HCT116 (cell line): ENCODE measurements around the gene C1R. TPM values are rescaled to one million over a fixed set of nuclear protein-coding genes. Genes with fewer than 3 reads are reported as not detected.

Experiments
- ATAC-seq: fragments of 200-7000 bp; cut with Tn5 transposase; 2 replicates; pipeline ENCODE4 v1.9.1; 2020; ENCODE audit warnings: mild to moderate bottlenecking, moderate library complexity
- BruUV-seq: library from RNA; stranded (reverse); fragments of 400-500 nt; replicated peaks from 2 replicates; lab custom pipeline; 2021; lab: Mats Ljungman, UMichigan
- CTCF ChIA-PET: fragments of 300-600 bp; sonication (Branson Sonifier 250); formaldehyde crosslinking; loops from one replicate; lab custom pipeline; 2021; ENCODE audit warnings: antibody characterized with exemption; lab: Charles Lee
- POLR2A ChIA-PET: fragments of 300-600, 350-600 bp; sonication (Branson Sonifier 250); formaldehyde crosslinking; loops from one replicate; lab custom pipeline; 2021; ENCODE audit warnings: antibody characterized with exemption; lab: Charles Lee
- RAD21 ChIA-PET, 2 experiments: fragments of 300-600 bp; sonication (Branson Sonifier 250); formaldehyde crosslinking; loops; one replicate each; lab custom pipeline; 2023; ENCODE audit warnings: low total read pairs in 2 of 2; ENCODE audit not compliant: uncharacterized antibody in 2 of 2, unreplicated experiment in 2 of 2, low non-redundant PET in 1 of 2; lab: Charles Lee
- DNase-seq: peaks from one replicate; pipeline ENCODE4 v3.0.0-alpha.2; 2010; ENCODE audit warnings: low read depth, low spot score
- H2AFZ ChIP-seq: fragments of 200-600 bp; shearing (Covaris generic), sonication (generic); 2 replicates; pipeline ENCODE4 v1.6.1; 2017; ENCODE audit warnings: low read depth, mixed run types, mixed read lengths, antibody characterized with exemption, low read length; ENCODE audit not compliant: poor library complexity, severe bottlenecking
- H3K27ac ChIP-seq: 2 replicates; pipeline ENCODE4 v1.5.1; 2012; ENCODE audit warnings: low read depth, low read length
- H3K27me3 ChIP-seq: fragments of 200-600 bp; sonication (generic); 2 replicates; pipeline ENCODE4 v1.6.1; 2016; ENCODE audit warnings: mixed run types, low read length, mixed read lengths; ENCODE audit not compliant: insufficient read depth
- H3K36me3 ChIP-seq, 2 experiments: fragments of 200-500 bp in 1 of 2; fragments of 200-600 bp in 1 of 2; sonication (Bioruptor generic) in 1 of 2; sonication (generic) in 1 of 2; 2 replicates each; pipeline versions ENCODE4 v1.5.1 to v1.6.1; 2014 to 2016; ENCODE audit warnings: low read length in 2 of 2, inconsistent platforms in 1 of 2, mixed read lengths in 1 of 2, mixed run types in 1 of 2; ENCODE audit not compliant: insufficient read depth in 2 of 2, control insufficient read depth in 1 of 2
- H3K4me1 ChIP-seq, 2 experiments: fragments of 200-600 bp in 1 of 2; sonication (generic) in 1 of 2; 2 replicates each; pipeline versions ENCODE4 v1.5.1 to v1.6.1; 2012 to 2017; ENCODE audit warnings: low read length in 2 of 2, inconsistent platforms in 1 of 2, mild to moderate bottlenecking in 1 of 2, mixed read lengths in 1 of 2, mixed run types in 1 of 2, moderate library complexity in 1 of 2; ENCODE audit not compliant: insufficient read depth in 2 of 2, control insufficient read depth in 1 of 2
- H3K4me2 ChIP-seq: fragments of 200-600 bp; sonication (generic); 2 replicates; pipeline ENCODE4 v1.6.1; 2017; ENCODE audit warnings: mixed run types, low read length, mixed read lengths
- H3K4me3 ChIP-seq, 2 experiments: fragments of 200-600 bp in 1 of 2; sonication (generic) in 1 of 2; replicated peaks in 1 of 2; 2 replicates each; pipeline ENCODE4 v1.5.1; 2011 to 2016; ENCODE audit warnings: low read length in 2 of 2, control low read depth in 1 of 2, low read depth in 1 of 2, mild to moderate bottlenecking in 1 of 2, mixed read lengths in 1 of 2, mixed run types in 1 of 2
- H3K79me2 ChIP-seq: fragments of 200-600 bp; sonication (generic); 2 replicates; pipeline ENCODE4 v1.6.1; 2017; ENCODE audit warnings: mild to moderate bottlenecking, mixed run types, low read length, moderate library complexity, mixed read lengths; ENCODE audit not compliant: insufficient read depth
- H3K9ac ChIP-seq: fragments of 200-600 bp; sonication (generic); 2 replicates; pipeline ENCODE4 v1.6.1; 2016; ENCODE audit warnings: low read length, mixed read lengths
- H3K9me2 ChIP-seq: fragments of 200-600 bp; sonication (generic), shearing (Covaris generic); 2 replicates; pipeline ENCODE4 v1.6.1; 2017; ENCODE audit warnings: mixed run types, mild to moderate bottlenecking, moderate library complexity; ENCODE audit not compliant: insufficient read depth
- H3K9me3 ChIP-seq, 2 experiments: fragments of 200-500 bp in 1 of 2; fragments of 200-600 bp in 1 of 2; sonication (Bioruptor generic) in 1 of 2; sonication (generic) in 1 of 2; 2 replicates each; pipeline ENCODE4 v1.6.1; 2014 to 2017; ENCODE audit warnings: low read length in 2 of 2, mixed read lengths in 2 of 2, inconsistent platforms in 1 of 2, low read depth in 1 of 2, mild to moderate bottlenecking in 1 of 2, mixed run types in 1 of 2, moderate library complexity in 1 of 2; ENCODE audit not compliant: control insufficient read depth in 1 of 2, insufficient read depth in 1 of 2
- H4K20me1 ChIP-seq: fragments of 200-600 bp; sonication (generic), shearing (Covaris generic); 2 replicates; pipeline ENCODE4 v1.6.1; 2017; ENCODE audit warnings: mixed run types, mild to moderate bottlenecking, moderate library complexity; ENCODE audit not compliant: insufficient read depth
- ATF3 ChIP-seq: IDR thresholded peaks from 2 replicates; pipeline ENCODE4 v1.6.1; 2012
- CBX3 ChIP-seq: IDR thresholded peaks from 2 replicates; pipeline ENCODE4 v1.6.1; 2012; ENCODE audit warnings: low read depth
- CTCF ChIP-seq, 3 experiments: fragments of 200-600 bp in 1 of 3; sonication (generic) in 1 of 3; IDR thresholded peaks in 2 of 3; conservative IDR thresholded peaks in 1 of 3; 2 replicates each; pipeline ENCODE4 v1.5.1; 2012 to 2017; ENCODE audit warnings: low read depth in 2 of 3, low read length in 2 of 3, antibody characterized with exemption in 1 of 3, borderline replicate concordance in 1 of 3, control low read depth in 1 of 3, mild to moderate bottlenecking in 1 of 3, mixed read lengths in 1 of 3, mixed run types in 1 of 3, moderate library complexity in 1 of 3; ENCODE audit not compliant: insufficient read depth in 1 of 3
- EGR1 ChIP-seq: IDR thresholded peaks from 2 replicates; pipeline ENCODE4 v1.6.1; 2012; ENCODE audit warnings: low read depth
- ELF1 ChIP-seq: IDR thresholded peaks from 2 replicates; pipeline ENCODE4 v1.6.1; 2012; ENCODE audit warnings: low read depth, borderline replicate concordance
- EZH2 ChIP-seq: fragments of 200-600 bp; sonication (generic); IDR thresholded peaks from 2 replicates; pipeline ENCODE4 v1.6.1; 2017; ENCODE audit warnings: antibody characterized with exemption, mixed run types
- FOSL1 ChIP-seq: IDR thresholded peaks from 2 replicates; pipeline ENCODE4 v1.6.1; 2012; ENCODE audit warnings: low read depth
- JUND ChIP-seq: IDR thresholded peaks from 2 replicates; pipeline ENCODE4 v1.6.1; 2012
- MAX ChIP-seq: IDR thresholded peaks from 2 replicates; pipeline ENCODE4 v1.6.1; 2012
- POLR2A ChIP-seq: IDR thresholded peaks from 2 replicates; pipeline ENCODE4 v1.7.0; 2011; ENCODE audit warnings: borderline replicate concordance; ENCODE audit not compliant: insufficient read depth, insufficient read length; ENCODE audit errors: extremely low read depth
- POLR2AphosphoS5 ChIP-seq: IDR thresholded peaks from 2 replicates; pipeline ENCODE4 v1.6.1; 2011; ENCODE audit warnings: mild to moderate bottlenecking, low read depth, low read length, moderate library complexity
- RAD21 ChIP-seq: IDR thresholded peaks from 2 replicates; pipeline ENCODE4 v1.6.1; 2012; ENCODE audit warnings: low read depth, mild to moderate bottlenecking
- REST ChIP-seq: IDR thresholded peaks from 2 replicates; pipeline ENCODE4 v1.6.1; 2012; ENCODE audit warnings: low read depth
- SIN3A ChIP-seq: IDR thresholded peaks from 2 replicates; pipeline ENCODE4 v1.6.1; 2012; ENCODE audit warnings: low read depth
- SP1 ChIP-seq: IDR thresholded peaks from 2 replicates; pipeline ENCODE4 v1.6.1; 2012; ENCODE audit warnings: low read depth
- SRF ChIP-seq: IDR thresholded peaks from 2 replicates; pipeline ENCODE4 v1.6.1; 2012; ENCODE audit warnings: low read depth
- TCF7L2 ChIP-seq: IDR thresholded peaks from 2 replicates; pipeline ENCODE4 v1.7.0; 2011; ENCODE audit warnings: borderline replicate concordance, inconsistent platforms; ENCODE audit not compliant: insufficient read depth, insufficient read length; ENCODE audit errors: extremely low read depth
- ZBTB33 ChIP-seq: IDR thresholded peaks from 2 replicates; pipeline ENCODE4 v1.6.1; 2011; ENCODE audit warnings: mild to moderate bottlenecking, low read length, moderate library complexity; ENCODE audit not compliant: insufficient replicate concordance; ENCODE audit errors: extremely low read depth
- ZFX ChIP-seq: fragments of 450-650 bp; IDR thresholded peaks from 2 replicates; pipeline ENCODE4 v1.6.1; 2017
- ZNF274 ChIP-seq: fragments of 200-500 bp; sonication (Bioruptor generic); IDR thresholded peaks from 2 replicates; pipeline ENCODE4 v1.6.1; 2014; ENCODE audit warnings: mild to moderate bottlenecking, low read depth, low read length, inconsistent platforms
- intact Hi-C: fragments of 100-400 bp; cut with micrococcal nuclease; formaldehyde crosslinking; loops from 2 replicates; pipeline ENCODE4 v1.10.0; 2022
- total RNA-seq: library from RNA; stranded (reverse); gene quantifications from one replicate; pipeline ENCODE4 v1.2.1, GENCODE V29; 2021; ENCODE audit not compliant: unreplicated experiment

C1R gene
- total RNA-seq, 1 experiment from 2014 or later, result 4.3 TPM

- CTCF ChIA-PET, result no interaction called here
These were observed 25.1 kb downstream of the C1R start for GRCh38 chr12:7067096-7067495.

More at GRCh38 chr12:7067096-7067495, 25.1 kb downstream of the C1R start:
- ATAC-seq (no peak), DNase-seq (no peak)
- no peaks in the 10 kb centered on the region for H3K79me2 ChIP-seq
- no peaks in the 10 kb centered on the region for H3K9me2 ChIP-seq
- H3K9ac ChIP-seq, result no peak overlapping the region
- RAD21 ChIA-PET, result no interaction called here
- H3K27ac ChIP-seq, result no peak overlapping the region
- POLR2A ChIA-PET, result no interaction called here
- H3K4me3 ChIP-seq, result no peak overlapping the region
- BruUV-seq, result no TSS peak
- no peaks in the 10 kb centered on the region for H4K20me1 ChIP-seq
- no peaks in the 10 kb centered on the region for H3K9me3 ChIP-seq
- intact Hi-C loops, result no loop called here
- TF ChIP-seq JUND (no peak), SIN3A (no peak), SRF (no peak), EZH2 (no peak), RAD21 (no peak), CTCF (IDR thresholded peaks at IDR 0.05 in 2 of 3, conservative IDR thresholded peaks at IDR 0.05 in 1 of 3; ENCODE audit: borderline replicate concordance in 1 of 3, insufficient read depth in 1 of 3, low read depth in 2 of 3, low read length in 2 of 3) (no peak), MAX (no peak), ZNF274 (no peak), SP1 (no peak), ELF1 (no peak), TCF7L2 (no peak), POLR2AphosphoS5 (no peak), ZFX (no peak), ATF3 (no peak), POLR2A (no peak), CBX3 (no peak), ZBTB33 (no peak), REST (no peak), FOSL1 (no peak), EGR1 (no peak)
- H3K36me3 ChIP-seq, result no peaks in the 10 kb centered on the region
- no peak overlapping the region for H2AFZ ChIP-seq
- no peaks in the 10 kb centered on the region for H3K27me3 ChIP-seq
- no peaks in the 10 kb centered on the region for H3K4me1 ChIP-seq
- no peak overlapping the region for H3K4me2 ChIP-seq
